Activated naive CD4-positive, alpha-beta T cell treated with anti-CD3 and anti-CD28 coated beads, Interleukin-2, amount 50 U/mL, for 24 hours (primary cell): ENCODE results near the gene STING1.
"Not testable (repeated sequence)": the region's sequence is repeated elsewhere in the genome, so short reads cannot be mapped to it uniquely, and the experiment has no call there.

Experiments used
- H3K27ac Mint-ChIP-seq: one replicate; pipeline ENCODE4 v1.8.0; 2021; ENCODE audit warnings: mild to moderate bottlenecking, mixed read lengths
- H3K27me3 Mint-ChIP-seq: one replicate; pipeline ENCODE4 v1.8.0; 2021; ENCODE audit warnings: mixed read lengths
- H3K36me3 Mint-ChIP-seq: one replicate; pipeline ENCODE4 v1.8.0; 2021; ENCODE audit warnings: mixed read lengths
- H3K4me1 Mint-ChIP-seq: one replicate; pipeline ENCODE4 v1.8.0; 2021; ENCODE audit warnings: mixed read lengths
- H3K4me3 Mint-ChIP-seq: one replicate; pipeline ENCODE4 v1.8.0; 2021; ENCODE audit warnings: mild to moderate bottlenecking, mixed read lengths
- H3K9me3 Mint-ChIP-seq: one replicate; pipeline ENCODE4 v1.8.0; 2021; ENCODE audit warnings: mixed read lengths

Gene STING1

DNA sequence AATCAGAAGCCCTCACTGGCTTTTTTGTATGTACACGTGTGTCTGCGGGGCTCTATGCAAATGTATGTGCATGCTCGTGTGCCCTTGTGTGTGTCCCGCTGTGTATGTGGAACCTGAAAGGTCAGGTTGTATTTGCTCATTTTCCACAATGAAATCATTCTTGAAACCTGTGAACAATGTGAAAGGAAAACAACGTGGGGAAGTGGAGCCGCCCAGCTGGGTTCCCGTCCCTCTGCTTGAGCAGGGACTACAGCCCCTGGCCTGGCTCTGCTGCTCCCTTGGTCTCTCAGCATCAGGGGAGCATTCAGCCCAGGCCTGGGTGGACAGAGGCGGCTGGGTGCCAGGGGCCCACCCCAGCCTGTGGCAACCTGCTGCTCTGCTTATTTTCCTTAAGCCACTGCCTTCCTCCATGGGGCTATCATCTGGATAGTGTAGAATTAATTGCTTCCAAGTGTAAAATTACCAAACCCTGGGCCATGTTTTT, 23.1 kb downstream of the STING1 start:
- Mint-ChIP-seq H3K9me3 (no peaks in the 10 kb centered on the region), H3K36me3 (no peaks in the 10 kb centered on the region), H3K27me3 (no peaks in the 10 kb centered on the region), H3K4me3 (peak overlapping the region; percentile 15), H3K4me1 (peaks cover 57% of the 10 kb centered on the region), H3K27ac (peak overlapping the region; percentile 27)

DNA sequence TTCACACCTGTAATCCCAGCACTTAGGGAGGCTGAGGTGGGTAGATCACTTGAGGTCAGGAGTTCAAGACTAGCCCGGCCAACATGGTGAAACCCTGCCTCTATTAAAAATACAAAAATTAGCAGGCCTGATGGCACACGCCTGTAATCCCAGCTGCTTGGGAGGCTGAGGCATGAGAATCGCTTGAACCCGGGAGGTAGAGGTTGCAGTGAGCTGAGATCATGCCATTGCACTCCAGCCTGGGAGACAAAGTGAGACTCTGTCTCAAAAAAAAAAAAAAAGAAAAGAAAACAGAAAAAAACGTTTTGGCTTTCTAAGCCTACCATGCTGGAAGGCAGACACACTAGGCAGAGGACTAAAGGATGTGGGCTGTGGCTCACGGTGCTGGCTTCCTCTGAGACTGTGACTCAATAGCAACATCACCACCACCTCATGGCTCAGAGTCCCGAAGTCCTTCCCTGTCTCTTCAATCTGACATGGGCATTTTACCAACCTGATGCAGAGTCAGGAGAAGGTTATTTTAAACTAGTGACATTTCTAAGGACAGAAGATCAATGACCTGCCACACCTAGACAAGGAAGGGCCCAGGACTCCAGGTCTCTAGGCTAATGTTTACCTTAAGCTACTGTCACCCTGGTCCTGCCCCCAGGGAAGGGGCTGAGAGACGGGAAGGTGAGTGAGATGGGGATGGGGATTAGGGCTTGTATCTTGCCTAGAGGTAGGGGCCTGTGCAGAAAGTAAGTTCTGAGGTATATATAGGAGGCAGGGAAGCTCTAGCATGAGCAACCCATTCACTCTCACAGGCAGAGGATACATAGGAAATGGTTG, 23.8 kb downstream of the STING1 start:
- Mint-ChIP-seq H3K27me3 (no peaks in the 10 kb centered on the region), H3K4me3 (peak overlapping the region; percentile 45), H3K36me3 (no peaks in the 10 kb centered on the region), H3K27ac (peak overlapping the region; percentile 97), H3K4me1 (peaks cover 64% of the 10 kb centered on the region), H3K9me3 (no peaks in the 10 kb centered on the region)

DNA sequence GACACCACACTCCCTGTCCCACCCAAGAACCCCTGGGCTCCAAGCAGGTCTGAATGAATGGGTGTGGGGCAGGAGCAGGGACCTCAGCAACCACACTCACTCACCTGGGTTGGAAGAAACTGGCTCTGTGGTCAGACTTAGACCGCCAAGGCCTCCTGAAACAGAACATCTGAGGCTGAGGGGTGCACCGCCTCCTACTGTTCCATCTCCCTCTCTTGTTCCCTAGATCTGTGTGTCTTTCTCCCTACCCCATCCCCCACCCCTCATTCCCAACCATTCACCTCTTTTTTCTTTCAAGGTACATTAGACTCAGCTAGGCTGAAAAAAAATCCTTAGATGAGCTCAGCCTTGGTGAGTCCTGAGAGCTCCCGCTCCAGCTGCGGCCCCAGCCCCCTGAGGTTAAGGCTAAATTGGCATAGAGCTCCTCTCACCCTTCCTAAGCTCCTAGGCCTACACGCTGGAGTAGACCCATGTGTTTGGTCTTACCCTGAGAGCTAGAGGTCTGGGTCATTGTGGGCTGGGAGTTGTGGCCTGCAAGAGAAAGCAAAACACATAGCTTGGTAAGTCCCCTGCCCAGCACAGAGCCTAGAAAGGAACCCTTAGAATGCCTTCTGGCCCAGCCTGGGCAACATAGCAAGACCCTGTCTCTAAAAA, 24.8 kb downstream of the STING1 start:
- Mint-ChIP-seq H3K4me3 (no peak overlapping the region), H3K9me3 (no peaks in the 10 kb centered on the region), H3K36me3 (no peaks in the 10 kb centered on the region), H3K4me1 (peaks cover 67% of the 10 kb centered on the region), H3K27ac (no peak overlapping the region), H3K27me3 (no peaks in the 10 kb centered on the region)

DNA sequence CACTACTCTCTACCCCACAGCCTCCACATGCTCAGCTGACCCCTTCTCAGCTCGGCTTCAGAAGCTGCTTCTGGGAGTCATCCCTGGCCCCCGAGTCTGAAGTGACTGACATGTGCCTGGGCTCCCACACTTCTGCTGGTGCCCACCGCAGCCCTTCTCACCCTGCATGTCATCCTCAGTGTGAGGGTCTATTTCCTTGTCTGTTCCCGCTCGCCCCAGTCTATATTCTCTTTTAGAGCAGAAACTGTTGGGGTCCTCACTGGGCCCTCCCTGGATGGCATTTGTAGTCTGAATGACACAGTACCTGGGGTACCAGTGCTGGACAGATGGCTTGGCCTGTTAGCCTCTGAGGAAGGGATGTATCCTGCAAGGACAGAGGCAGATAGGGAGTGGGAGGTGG, 25.3 kb downstream of the STING1 start:
- H3K27ac Mint-ChIP-seq, result peak overlapping the region; percentile 56
- H3K4me3 Mint-ChIP-seq, result no peak overlapping the region
- no peaks in the 10 kb centered on the region for H3K27me3 Mint-ChIP-seq
- H3K4me1 Mint-ChIP-seq, result peaks cover 67% of the 10 kb centered on the region
- H3K36me3 Mint-ChIP-seq, result no peaks in the 10 kb centered on the region
- H3K9me3 Mint-ChIP-seq, result no peaks in the 10 kb centered on the region

DNA sequence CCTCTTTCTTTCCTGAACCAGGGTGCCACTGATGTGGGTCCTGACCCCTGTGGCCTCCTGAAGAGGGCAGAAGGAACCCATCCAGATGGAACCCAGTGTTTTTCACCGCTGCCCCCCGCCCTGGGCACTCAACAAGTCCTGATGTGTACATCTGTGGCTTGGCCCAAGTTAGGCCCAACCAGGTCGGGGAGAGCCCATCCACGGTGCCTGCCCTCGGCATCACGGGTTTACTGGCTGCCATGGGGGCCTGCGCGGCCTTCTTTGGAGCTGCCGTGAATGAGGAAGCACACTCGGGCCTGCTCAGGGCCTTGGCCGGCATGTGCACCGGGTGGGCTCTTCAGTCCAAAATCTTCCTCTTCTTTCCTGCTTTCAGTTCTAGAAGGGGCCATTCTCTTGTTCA, 25.8 kb downstream of the STING1 start:
- Mint-ChIP-seq H3K27me3 (no peaks in the 10 kb centered on the region), H3K36me3 (no peaks in the 10 kb centered on the region), H3K27ac (peak overlapping the region; percentile 56), H3K4me3 (no peak overlapping the region), H3K4me1 (peaks cover 67% of the 10 kb centered on the region), H3K9me3 (no peaks in the 10 kb centered on the region)

DNA sequence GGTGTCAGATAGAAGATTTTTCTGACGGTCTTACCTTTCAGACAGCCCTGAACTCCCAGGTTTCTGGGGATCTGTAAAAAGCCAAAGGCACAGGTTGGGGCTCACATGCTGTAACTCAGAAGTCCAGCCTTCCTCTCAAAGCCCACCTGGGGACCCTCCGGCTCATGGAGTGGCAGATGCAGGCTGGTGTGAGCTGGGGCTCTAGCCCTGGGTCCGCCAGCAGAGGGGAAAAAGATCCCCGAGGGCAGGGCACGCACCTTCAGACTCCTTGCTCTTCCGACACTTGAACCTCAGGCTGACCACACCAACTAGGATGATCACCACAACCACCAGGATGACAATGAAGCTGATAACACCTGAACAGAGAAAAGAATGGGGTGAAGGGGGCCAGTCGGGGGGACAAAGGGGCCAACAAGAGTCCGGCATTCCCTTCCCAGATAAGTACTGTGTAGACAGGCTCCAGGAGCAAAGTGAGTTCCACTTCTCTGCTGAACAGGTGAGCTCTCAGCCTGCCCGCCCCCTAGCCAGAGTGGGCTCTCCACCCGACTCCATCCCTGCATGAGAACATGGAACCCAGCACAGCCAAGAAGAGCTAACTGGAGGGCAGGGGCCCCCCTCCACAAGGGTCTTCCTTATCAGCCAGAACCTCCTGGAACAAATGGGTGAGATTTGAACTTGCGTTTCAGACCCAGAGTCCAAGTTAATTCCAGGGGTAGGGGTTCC, 27.8 kb downstream of the STING1 start:
- Mint-ChIP-seq H3K9me3 (no peaks in the 10 kb centered on the region), H3K27ac (peak overlapping the region; percentile 57), H3K27me3 (no peaks in the 10 kb centered on the region), H3K36me3 (no peaks in the 10 kb centered on the region), H3K4me1 (peaks cover 52% of the 10 kb centered on the region), H3K4me3 (no peak overlapping the region)

DNA sequence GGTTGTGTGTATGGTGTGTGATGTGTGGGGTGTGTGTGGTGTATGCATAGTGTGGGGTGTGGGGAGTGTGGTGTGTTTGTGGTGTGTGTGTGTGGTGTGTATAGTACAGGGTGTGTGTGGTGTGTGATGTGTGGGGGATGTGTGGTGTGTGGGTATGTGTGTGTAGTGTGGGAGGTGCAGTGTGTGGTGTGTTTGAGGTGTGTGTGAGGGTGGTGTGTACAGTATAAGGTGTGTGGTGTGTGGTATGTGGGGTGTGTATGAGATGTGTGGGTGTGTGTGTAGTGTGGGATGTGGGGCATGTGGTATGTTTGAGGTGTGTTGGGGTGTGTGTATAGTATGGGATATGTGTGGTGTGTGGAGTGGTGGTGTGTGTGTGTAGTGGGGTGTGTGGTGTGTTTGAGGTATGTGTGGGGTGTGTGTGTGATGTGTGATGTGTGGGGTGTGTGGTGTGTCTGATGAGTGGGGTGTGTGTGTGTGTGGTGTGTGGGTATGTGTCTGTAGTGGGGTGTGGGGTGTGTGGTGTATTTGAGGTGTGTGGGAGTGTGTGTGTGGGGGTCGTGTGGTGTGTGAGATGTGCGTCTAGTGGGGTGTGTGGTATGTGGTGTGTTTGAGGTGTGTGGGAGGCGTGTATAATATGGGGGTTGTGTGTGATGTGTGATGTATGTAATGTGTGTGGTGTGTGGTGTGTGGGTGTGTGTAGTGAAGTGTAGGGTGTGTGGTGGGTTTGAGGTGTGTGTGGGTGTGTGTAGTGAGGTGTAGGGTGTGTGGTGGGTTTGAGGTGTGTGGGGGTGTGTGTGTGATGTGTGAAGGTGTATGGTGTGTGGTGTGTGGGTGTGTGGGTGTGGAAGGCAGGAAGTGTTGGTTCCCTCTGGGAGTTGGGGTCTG, 28.6 kb downstream of the STING1 start:
- H3K36me3 Mint-ChIP-seq, result no peaks in the 10 kb centered on the region
- H3K4me1 Mint-ChIP-seq, result peaks cover 46% of the 10 kb centered on the region
- no peaks in the 10 kb centered on the region for H3K9me3 Mint-ChIP-seq
- H3K4me3 Mint-ChIP-seq, result no peak overlapping the region
- no peaks in the 10 kb centered on the region for H3K27me3 Mint-ChIP-seq
- H3K27ac Mint-ChIP-seq, result no peak overlapping the region

DNA sequence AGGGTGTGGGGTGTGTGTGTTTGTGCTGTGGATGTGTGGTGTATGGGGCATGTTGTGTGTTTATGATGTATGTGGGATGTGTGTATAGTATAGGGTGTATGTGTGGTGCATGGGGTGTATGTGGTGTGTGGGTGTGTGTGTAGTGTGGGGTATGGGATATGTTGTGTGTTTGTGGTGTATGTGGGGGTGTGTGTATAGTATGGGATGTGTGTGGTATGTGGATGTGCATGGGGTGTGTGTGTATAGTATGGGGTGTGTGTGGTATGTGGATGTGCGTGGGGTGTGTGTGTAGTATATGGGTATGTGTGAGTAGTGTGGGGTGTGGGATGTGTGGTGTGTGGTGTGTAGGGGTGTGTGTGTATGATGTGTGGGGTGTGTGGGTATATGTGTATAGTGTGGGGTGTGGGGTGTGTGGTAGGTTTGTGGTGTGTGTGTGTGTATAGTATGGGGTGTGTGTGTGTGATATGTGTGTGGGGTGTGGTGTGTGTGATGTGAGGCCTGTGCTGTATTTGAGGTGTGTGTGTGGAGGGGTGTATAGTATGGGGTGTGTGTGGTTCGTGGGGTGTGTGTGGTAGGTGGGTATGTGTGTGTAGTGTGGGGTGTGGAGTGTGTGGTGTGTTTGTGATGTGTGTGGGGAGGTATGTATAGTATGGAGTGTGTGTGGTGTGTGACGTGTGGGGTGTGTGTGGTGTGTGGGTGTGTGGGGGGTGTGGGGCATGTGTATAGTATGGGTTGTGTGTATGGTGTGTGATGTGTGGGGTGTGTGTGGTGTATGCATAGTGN, 30.5 kb downstream of the STING1 start:
- H3K9me3 Mint-ChIP-seq, result peaks cover under 1% of the 10 kb centered on the region
- H3K36me3 Mint-ChIP-seq, result peaks cover 2% of the 10 kb centered on the region
- H3K4me1 Mint-ChIP-seq, result peaks cover 51% of the 10 kb centered on the region
- no peak overlapping the region for H3K27ac Mint-ChIP-seq
- H3K27me3 Mint-ChIP-seq, result no peaks in the 10 kb centered on the region
- no peak overlapping the region for H3K4me3 Mint-ChIP-seq

DNA sequence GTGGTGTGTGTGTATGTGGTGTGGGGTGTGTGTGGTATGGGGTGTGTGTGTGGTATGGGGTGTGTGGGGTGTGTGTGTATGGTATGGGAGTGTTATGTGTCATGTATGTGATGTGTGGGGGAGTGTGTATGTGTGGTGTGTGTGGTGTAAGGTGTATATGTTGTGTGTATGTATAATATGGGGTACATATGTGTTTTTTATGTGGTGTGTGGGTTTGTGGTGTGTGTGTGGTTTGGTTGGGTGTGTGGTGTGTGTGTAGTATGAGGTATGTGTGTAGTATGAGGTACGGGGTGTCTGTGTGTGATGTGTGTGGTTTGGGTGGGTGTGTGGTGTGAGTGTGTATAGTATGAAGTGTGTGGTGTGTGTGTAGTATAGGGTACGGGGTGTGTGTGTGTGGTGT, 31.4 kb downstream of the STING1 start:
- no peak overlapping the region for H3K4me3 Mint-ChIP-seq
- peaks cover 52% of the 10 kb centered on the region for H3K4me1 Mint-ChIP-seq
- H3K9me3 Mint-ChIP-seq, result peaks cover 4% of the 10 kb centered on the region
- H3K27me3 Mint-ChIP-seq, result no peaks in the 10 kb centered on the region
- no peak overlapping the region for H3K27ac Mint-ChIP-seq
- peaks cover 5% of the 10 kb centered on the region for H3K36me3 Mint-ChIP-seq

DNA sequence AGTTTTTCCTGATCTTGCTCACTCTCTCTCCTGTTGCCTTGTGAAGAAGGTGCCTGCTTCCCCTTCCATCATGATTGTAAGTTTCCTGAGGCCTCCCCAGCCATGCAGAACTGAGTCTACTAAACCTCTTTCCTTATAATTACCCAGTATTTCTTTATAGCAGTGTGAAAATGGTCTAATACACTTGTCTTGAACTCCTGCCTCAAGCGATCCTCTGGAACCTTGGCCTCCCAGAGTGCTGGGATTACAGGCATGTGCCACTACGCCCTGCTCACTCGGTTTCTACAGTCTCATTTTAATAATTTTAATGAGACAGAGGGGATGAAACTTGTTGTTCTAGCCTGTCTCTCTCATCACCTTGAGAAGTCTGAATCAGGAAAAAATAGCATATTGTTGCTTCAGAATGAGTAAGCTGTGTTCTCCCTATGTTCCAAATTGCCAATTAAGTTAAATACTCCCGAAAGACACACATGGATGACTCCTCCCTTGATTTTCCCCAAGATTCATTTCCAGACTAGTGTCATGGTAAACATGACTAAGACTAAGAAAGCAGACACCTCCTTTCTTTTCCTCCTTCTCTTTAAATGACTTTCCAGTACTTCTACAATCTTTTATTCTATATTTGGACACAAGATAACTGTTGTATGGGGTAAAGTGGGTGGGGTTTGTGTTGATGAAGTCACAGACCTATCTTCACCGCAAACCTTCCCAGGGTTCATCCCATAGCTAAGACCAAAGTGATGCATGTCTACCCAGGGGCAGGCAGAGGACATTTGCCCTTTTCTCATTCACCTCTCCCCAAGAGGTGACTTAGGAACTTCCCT, 35.4 kb downstream of the STING1 start:
- Mint-ChIP-seq H3K27me3 (no peaks in the 10 kb centered on the region), H3K27ac (peak overlapping the region; percentile 94), H3K4me3 (peak overlapping the region; percentile 61), H3K4me1 (peaks cover 63% of the 10 kb centered on the region), H3K9me3 (peaks cover 4% of the 10 kb centered on the region), H3K36me3 (peaks cover 5% of the 10 kb centered on the region)

DNA sequence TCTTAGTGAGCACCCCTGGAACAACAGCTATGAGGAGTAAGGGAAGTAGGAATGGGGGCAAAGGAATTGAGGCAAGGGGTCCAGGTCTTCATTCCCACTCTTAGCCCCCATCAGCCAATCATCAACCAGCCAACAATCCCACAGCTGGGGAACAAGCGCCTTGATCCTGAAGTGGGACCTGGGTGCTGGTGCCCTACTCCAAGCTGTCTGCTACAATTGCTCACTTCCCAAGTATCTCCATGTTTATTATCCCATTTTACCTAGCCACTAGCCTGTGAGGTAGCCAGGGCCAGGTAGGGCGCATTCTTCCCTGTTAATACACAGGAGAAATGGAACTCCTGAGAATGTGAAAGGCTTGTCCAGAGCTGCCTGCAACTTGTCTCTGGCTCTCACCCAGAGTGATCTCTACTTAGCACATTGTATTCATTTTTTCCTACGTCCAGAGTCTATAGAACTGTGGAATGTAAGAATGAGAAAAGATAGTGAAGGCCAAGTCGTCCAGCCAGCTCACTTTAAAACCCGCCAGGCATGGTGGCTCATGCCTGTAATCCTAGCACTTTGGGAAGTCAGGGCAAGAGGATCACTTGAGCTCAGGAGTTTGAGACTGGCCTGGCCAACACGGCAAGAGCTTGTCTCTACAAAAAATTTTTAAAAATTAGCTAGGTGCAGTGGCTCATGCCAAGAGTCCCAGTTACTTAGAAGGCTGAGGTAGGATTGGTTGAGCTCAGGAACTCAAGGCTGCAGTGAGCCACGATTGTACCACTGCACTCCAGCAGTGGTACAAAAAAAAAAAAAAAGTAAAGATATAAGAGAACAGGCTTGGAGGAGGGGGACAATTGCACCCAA, 37.0 kb downstream of the STING1 start:
- peak overlapping the region; percentile 27 for H3K27ac Mint-ChIP-seq
- H3K27me3 Mint-ChIP-seq, result no peaks in the 10 kb centered on the region
- H3K4me1 Mint-ChIP-seq, result peaks cover 64% of the 10 kb centered on the region
- H3K9me3 Mint-ChIP-seq, result peaks cover 4% of the 10 kb centered on the region
- no peak overlapping the region for H3K4me3 Mint-ChIP-seq
- peaks cover 5% of the 10 kb centered on the region for H3K36me3 Mint-ChIP-seq

DNA sequence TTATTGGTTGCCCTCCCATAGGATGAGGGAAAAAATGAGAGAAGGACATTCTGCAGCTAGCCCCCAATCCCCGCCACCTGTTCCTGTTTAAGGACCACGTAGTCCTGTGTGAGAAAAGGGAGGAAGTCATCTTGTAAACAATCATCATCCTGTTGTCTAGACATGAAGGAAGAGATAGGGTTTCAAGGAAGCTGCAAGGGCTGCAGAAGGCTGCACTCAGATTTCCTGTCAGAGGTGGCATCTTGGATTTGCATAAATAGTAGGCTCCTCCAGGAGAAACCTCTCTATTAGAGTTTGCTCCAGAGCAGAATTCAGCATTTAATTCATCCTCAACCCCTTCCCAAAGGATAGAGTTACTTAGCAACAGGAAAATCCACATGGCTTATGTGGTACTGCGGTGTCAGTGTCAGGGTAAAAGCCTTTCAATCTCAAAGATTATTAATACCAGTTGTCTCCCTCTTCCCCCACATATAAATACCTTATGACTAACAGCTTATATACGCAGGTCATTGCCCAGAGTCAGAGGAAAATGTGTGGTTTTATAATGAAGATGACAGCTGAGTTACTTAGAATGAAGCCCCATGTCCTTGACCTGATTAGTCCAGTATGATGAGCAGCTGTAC, 38.6 kb downstream of the STING1 start:
- H3K4me3 Mint-ChIP-seq, result no peak overlapping the region

DNA sequence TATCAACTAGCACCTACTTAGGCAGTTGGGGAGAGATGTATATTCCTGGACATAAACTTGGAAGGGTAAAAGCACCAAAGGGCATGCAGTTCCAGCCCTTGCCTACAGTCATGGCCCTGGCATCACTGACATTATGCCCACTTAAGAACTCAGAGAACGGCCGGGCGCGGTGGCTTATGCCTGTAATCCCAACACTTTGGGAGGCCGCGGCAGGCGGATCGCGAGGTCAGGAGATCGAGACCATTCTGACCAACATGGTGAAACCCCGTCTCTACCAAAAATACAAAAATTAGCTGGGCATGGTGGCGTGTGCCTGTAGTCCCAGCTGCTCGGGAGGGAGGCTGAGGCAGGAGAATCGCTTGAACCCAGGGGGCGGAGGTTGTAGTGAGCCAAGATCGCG, 42.1 kb downstream of the STING1 start:
- not testable (repeated sequence) for H3K27ac Mint-ChIP-seq, H3K27me3 Mint-ChIP-seq, H3K4me3 Mint-ChIP-seq, H3K9me3 Mint-ChIP-seq, H3K36me3 Mint-ChIP-seq
- H3K4me1 Mint-ChIP-seq, result peaks cover 43% of the 10 kb centered on the region

More for the DNA sequence above, 38.6 kb downstream of the STING1 start:
- H3K27me3 Mint-ChIP-seq, result no peaks in the 10 kb centered on the region
- H3K36me3 Mint-ChIP-seq, result peaks cover 5% of the 10 kb centered on the region
- H3K9me3 Mint-ChIP-seq, result peaks cover 4% of the 10 kb centered on the region
- peak overlapping the region; percentile 60 for H3K27ac Mint-ChIP-seq
- peaks cover 71% of the 10 kb centered on the region for H3K4me1 Mint-ChIP-seq
